ENCODE data around the gene ZNF324. TPM values are rescaled to one million over a fixed set of nuclear protein-coding genes. Genes with fewer than 3 reads are reported as not detected.

ZNF324 gene
- total and polyA plus RNA-seq, 2 of the 8 experiments (the other 6 are each of a cell fraction or from before 2014, with no cell fraction given) = 5.1 to 5.8 TPM

- TF ChIP-seq, protein P1, sequence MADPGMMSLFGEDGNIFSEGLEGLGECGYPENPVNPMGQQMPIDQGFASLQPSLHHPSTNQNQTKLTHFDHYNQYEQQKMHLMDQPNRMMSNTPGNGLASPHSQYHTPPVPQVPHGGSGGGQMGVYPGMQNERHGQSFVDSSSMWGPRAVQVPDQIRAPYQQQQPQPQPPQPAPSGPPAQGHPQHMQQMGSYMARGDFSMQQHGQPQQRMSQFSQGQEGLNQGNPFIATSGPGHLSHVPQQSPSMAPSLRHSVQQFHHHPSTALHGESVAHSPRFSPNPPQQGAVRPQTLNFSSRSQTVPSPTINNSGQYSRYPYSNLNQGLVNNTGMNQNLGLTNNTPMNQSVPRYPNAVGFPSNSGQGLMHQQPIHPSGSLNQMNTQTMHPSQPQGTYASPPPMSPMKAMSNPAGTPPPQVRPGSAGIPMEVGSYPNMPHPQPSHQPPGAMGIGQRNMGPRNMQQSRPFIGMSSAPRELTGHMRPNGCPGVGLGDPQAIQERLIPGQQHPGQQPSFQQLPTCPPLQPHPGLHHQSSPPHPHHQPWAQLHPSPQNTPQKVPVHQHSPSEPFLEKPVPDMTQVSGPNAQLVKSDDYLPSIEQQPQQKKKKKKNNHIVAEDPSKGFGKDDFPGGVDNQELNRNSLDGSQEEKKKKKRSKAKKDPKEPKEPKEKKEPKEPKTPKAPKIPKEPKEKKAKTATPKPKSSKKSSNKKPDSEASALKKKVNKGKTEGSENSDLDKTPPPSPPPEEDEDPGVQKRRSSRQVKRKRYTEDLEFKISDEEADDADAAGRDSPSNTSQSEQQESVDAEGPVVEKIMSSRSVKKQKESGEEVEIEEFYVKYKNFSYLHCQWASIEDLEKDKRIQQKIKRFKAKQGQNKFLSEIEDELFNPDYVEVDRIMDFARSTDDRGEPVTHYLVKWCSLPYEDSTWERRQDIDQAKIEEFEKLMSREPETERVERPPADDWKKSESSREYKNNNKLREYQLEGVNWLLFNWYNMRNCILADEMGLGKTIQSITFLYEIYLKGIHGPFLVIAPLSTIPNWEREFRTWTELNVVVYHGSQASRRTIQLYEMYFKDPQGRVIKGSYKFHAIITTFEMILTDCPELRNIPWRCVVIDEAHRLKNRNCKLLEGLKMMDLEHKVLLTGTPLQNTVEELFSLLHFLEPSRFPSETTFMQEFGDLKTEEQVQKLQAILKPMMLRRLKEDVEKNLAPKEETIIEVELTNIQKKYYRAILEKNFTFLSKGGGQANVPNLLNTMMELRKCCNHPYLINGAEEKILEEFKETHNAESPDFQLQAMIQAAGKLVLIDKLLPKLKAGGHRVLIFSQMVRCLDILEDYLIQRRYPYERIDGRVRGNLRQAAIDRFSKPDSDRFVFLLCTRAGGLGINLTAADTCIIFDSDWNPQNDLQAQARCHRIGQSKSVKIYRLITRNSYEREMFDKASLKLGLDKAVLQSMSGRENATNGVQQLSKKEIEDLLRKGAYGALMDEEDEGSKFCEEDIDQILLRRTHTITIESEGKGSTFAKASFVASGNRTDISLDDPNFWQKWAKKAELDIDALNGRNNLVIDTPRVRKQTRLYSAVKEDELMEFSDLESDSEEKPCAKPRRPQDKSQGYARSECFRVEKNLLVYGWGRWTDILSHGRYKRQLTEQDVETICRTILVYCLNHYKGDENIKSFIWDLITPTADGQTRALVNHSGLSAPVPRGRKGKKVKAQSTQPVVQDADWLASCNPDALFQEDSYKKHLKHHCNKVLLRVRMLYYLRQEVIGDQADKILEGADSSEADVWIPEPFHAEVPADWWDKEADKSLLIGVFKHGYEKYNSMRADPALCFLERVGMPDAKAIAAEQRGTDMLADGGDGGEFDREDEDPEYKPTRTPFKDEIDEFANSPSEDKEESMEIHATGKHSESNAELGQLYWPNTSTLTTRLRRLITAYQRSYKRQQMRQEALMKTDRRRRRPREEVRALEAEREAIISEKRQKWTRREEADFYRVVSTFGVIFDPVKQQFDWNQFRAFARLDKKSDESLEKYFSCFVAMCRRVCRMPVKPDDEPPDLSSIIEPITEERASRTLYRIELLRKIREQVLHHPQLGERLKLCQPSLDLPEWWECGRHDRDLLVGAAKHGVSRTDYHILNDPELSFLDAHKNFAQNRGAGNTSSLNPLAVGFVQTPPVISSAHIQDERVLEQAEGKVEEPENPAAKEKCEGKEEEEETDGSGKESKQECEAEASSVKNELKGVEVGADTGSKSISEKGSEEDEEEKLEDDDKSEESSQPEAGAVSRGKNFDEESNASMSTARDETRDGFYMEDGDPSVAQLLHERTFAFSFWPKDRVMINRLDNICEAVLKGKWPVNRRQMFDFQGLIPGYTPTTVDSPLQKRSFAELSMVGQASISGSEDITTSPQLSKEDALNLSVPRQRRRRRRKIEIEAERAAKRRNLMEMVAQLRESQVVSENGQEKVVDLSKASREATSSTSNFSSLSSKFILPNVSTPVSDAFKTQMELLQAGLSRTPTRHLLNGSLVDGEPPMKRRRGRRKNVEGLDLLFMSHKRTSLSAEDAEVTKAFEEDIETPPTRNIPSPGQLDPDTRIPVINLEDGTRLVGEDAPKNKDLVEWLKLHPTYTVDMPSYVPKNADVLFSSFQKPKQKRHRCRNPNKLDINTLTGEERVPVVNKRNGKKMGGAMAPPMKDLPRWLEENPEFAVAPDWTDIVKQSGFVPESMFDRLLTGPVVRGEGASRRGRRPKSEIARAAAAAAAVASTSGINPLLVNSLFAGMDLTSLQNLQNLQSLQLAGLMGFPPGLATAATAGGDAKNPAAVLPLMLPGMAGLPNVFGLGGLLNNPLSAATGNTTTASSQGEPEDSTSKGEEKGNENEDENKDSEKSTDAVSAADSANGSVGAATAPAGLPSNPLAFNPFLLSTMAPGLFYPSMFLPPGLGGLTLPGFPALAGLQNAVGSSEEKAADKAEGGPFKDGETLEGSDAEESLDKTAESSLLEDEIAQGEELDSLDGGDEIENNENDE (IDR thresholded peaks at IDR 0.05; ENCODE audit: insufficient replicate concordance, low read length) = no peak
- TF ChIP-seq GABPA (IDR thresholded peaks at IDR 0.05; ENCODE audit: borderline replicate concordance, insufficient read depth, low read length) (no peak), RAD21 (IDR thresholded peaks at IDR 0.05 in 1 of 2, conservative IDR thresholded peaks at IDR 0.05 in 1 of 2; ENCODE audit: low read depth in 2 of 2, low read length in 2 of 2) (no peak), SIRT6 (IDR thresholded peaks at IDR 0.05; ENCODE audit: low read length) (no peak), EP300 (IDR thresholded peaks at IDR 0.05; ENCODE audit: borderline replicate concordance in 1 of 2, low read depth in 2 of 2, low read length in 2 of 2) (no peak), MAFK (IDR thresholded peaks at IDR 0.05; ENCODE audit: low read depth, low read length) (no peak), BCL11A (IDR thresholded peaks at IDR 0.05; ENCODE audit: low read depth in 2 of 2, low read length in 2 of 2) (no peak), POU5F1 (IDR thresholded peaks at IDR 0.05; ENCODE audit: low read depth, low read length) (no peak), EGR1 (IDR thresholded peaks at IDR 0.05; ENCODE audit: borderline replicate concordance, low read depth, low read length) (no peak), POLR2AphosphoS5 (IDR thresholded peaks at IDR 0.05; ENCODE audit: low read depth, low read length) (no peak), SAP30 (IDR thresholded peaks at IDR 0.05; ENCODE audit: insufficient read depth, insufficient replicate concordance, low read length) (no peak), TCF12 (IDR thresholded peaks at IDR 0.05; ENCODE audit: low read depth, low read length) (no peak)
These were observed 42.8 kb downstream of the ZNF324 start (continued) for GRCh38 chr19:58509731-58510083.
